ENCODE measurements around the gene FLVCR2.
"Not testable (repeated sequence)": the region's sequence is repeated elsewhere in the genome, so short reads cannot be mapped to it uniquely, and the experiment has no call there.

Gene FLVCR2

GRCh38 chr14:75689012-75689411 is 110.6 kb downstream of the FLVCR2 start:
- Histone ChIP-seq H3K27me3 (ENCODE audit: control insufficient read depth, insufficient read depth, low read length) (no peaks in the 10 kb centered on the region), H3K36me3 (ENCODE audit: control insufficient read depth, low read depth, low read length) (peaks cover 37% of the 10 kb centered on the region), H3K9ac (ENCODE audit: low read length) (no peak overlapping the region), H3K27ac (ENCODE audit: low read length) (no peak overlapping the region), H3K9me3 (ENCODE audit: control insufficient read depth, low read depth, low read length) (no peaks in the 10 kb centered on the region), H3K4me3 (ENCODE audit: low read length) (no peak overlapping the region), H3K4me1 (ENCODE audit: control insufficient read depth, low read depth, low read length) (no peaks in the 10 kb centered on the region)

GRCh38 chr14:75690010-75690409 is 111.6 kb downstream of the FLVCR2 start:
- Histone ChIP-seq H3K9me3 (ENCODE audit: control insufficient read depth, low read depth, low read length) (no peaks in the 10 kb centered on the region), H3K4me3 (ENCODE audit: low read length) (no peak overlapping the region), H3K9ac (ENCODE audit: low read length) (no peak overlapping the region), H3K27me3 (ENCODE audit: control insufficient read depth, insufficient read depth, low read length) (no peaks in the 10 kb centered on the region), H3K4me1 (ENCODE audit: control insufficient read depth, low read depth, low read length) (no peaks in the 10 kb centered on the region), H3K27ac (ENCODE audit: low read length) (no peak overlapping the region), H3K36me3 (ENCODE audit: control insufficient read depth, low read depth, low read length) (peaks cover 33% of the 10 kb centered on the region)

GRCh38 chr14:75695025-75695424 is 116.6 kb downstream of the FLVCR2 start:
- H3K27ac ChIP-seq (ENCODE audit: low read length); H3K9ac ChIP-seq (ENCODE audit: low read length); H3K27me3 ChIP-seq (ENCODE audit: control insufficient read depth, insufficient read depth, low read length); H3K9me3 ChIP-seq (ENCODE audit: control insufficient read depth, low read depth, low read length); H3K4me3 ChIP-seq (ENCODE audit: low read length); H3K4me1 ChIP-seq (ENCODE audit: control insufficient read depth, low read depth, low read length): not testable (repeated sequence)
- H3K36me3 ChIP-seq (ENCODE audit: control insufficient read depth, low read depth, low read length), result peaks cover 44% of the 10 kb centered on the region

GRCh38 chr14:75697386-75697785 is 119.0 kb downstream of the FLVCR2 start:
- Histone ChIP-seq H3K27me3 (ENCODE audit: control insufficient read depth, insufficient read depth, low read length) (no peaks in the 10 kb centered on the region), H3K9me3 (ENCODE audit: control insufficient read depth, low read depth, low read length) (no peaks in the 10 kb centered on the region), H3K4me1 (ENCODE audit: control insufficient read depth, low read depth, low read length) (no peaks in the 10 kb centered on the region), H3K27ac (ENCODE audit: low read length) (no peak overlapping the region), H3K9ac (ENCODE audit: low read length) (no peak overlapping the region), H3K4me3 (ENCODE audit: low read length) (no peak overlapping the region), H3K36me3 (ENCODE audit: control insufficient read depth, low read depth, low read length) (peaks cover 32% of the 10 kb centered on the region)

Data from iPS-18a (cell line).